Measurements from ENCODE around the gene CTNS. TPM values are rescaled to one million over a fixed set of nuclear protein-coding genes. Genes with fewer than 3 reads are reported as not detected.
A peak's percentile ranks its signal among the peaks of the same experiment; 100 is the strongest.

The CTNS gene
- polyA plus RNA-seq, 12 donors = 6.9 to 15.0 (median 8.8) TPM; not detected in 1

- DNase-seq = no peak
These were observed 21.6 kb downstream of the CTNS start for GRCh38 chr17:3657874-3658783.

GRCh38 chr17:3658784-3659449 lies 22.4 kb downstream of the CTNS start:
- DNase-seq = no peak

- peak; percentile 53 for DNase-seq
These were observed 23.1 kb downstream of the CTNS start for GRCh38 chr17:3659541-3660111.

- DNase-seq = no peak
These were observed 23.8 kb downstream of the CTNS start for GRCh38 chr17:3660311-3660891.

- no peak for DNase-seq
These were observed 26.8 kb downstream of the CTNS start for GRCh38 chr17:3663102-3664011.

GRCh38 chr17:3665834-3666233 lies 29.3 kb downstream of the CTNS start:
- no peak for DNase-seq

GRCh38 chr17:3666516-3666915 lies 30.0 kb downstream of the CTNS start:
- no peak for DNase-seq

GRCh38 chr17:3667366-3668278 lies 31.1 kb downstream of the CTNS start:
- peak; percentile 94 for DNase-seq

- peak; percentile 98 for DNase-seq
These were observed 31.9 kb downstream of the CTNS start, which contains the start of the genes EMC6 and TAX1BP3 for GRCh38 chr17:3668279-3669084. TSS of gene EMC6 (plus strand) at chr17:3668812. CDS start at chr17:3669147, 335 bp downstream. TSS of gene TAX1BP3 (minus strand) at chr17:3668578. CDS start at chr17:3668526, 52 bp downstream.

- DNase-seq = no peak
These were observed 32.5 kb downstream of the CTNS start for GRCh38 chr17:3669085-3669347.

- DNase-seq = no peak
These were observed 33.0 kb downstream of the CTNS start for GRCh38 chr17:3669548-3669947.

GRCh38 chr17:3672571-3672970 lies 36.0 kb downstream of the CTNS start:
- no peak for DNase-seq

GRCh38 chr17:3675886-3676285 lies 39.3 kb downstream of the CTNS start:
- DNase-seq = no peak

- DNase-seq = no peak
These were observed 41.7 kb downstream of the CTNS start for GRCh38 chr17:3678095-3678820.

- DNase-seq = no peak
These were observed 42.4 kb downstream of the CTNS start for GRCh38 chr17:3678821-3679530.

- DNase-seq = no peak
These were observed 43.1 kb downstream of the CTNS start for GRCh38 chr17:3679531-3680126.

GRCh38 chr17:3681057-3681456 lies 44.5 kb downstream of the CTNS start:
- DNase-seq = no peak

GRCh38 chr17:3681565-3681964 lies 45.0 kb downstream of the CTNS start:
- DNase-seq = no peak
